Ovary (tissue), 9 donors: ENCODE measurements around the gene CTNND2. TPM values are rescaled to one million over a fixed set of nuclear protein-coding genes. Genes with fewer than 3 reads are reported as not detected.

ENCODE experiments used
- DNase-seq, 5 donors: peaks; one replicate each; pipeline ENCODE4 v3.0.0-alpha.2; 2019 to 2020
- H3K27ac ChIP-seq, 2 donors: fragments of 200-600 bp; one replicate each; pipeline versions ENCODE4 v1.5.1 to v1.8.0; 2019 to 2022
- H3K27me3 ChIP-seq: fragments of 200-600 bp; one replicate; pipeline ENCODE4 v1.8.0; 2022
- H3K36me3 ChIP-seq: fragments of 200-600 bp; sonication (generic); one replicate; pipeline ENCODE4 v1.5.1; 2019
- H3K4me1 ChIP-seq: one replicate; pipeline ENCODE4 v1.8.1; 2013; ENCODE audit warnings: mild to moderate bottlenecking, moderate library complexity; ENCODE audit not compliant: insufficient read depth
- H3K4me3 ChIP-seq: fragments of 200-600 bp; sonication (generic); one replicate; pipeline ENCODE4 v1.5.1; 2017
- H3K9me3 ChIP-seq, 2 donors: fragments of 200-600 bp in 1 of 2; sonication (generic) in 1 of 2; one replicate each; pipeline versions ENCODE4 v1.5.1 to v1.8.1; 2013 to 2019; ENCODE audit warnings: mild to moderate bottlenecking in 1 of 2, moderate library complexity in 1 of 2
- EP300 ChIP-seq: sonication (generic); formaldehyde crosslinking; IDR thresholded peaks from one replicate; pipeline ENCODE4 v1.6.1; 2017; ENCODE audit warnings: antibody characterized with exemption
- POLR2A ChIP-seq: fragments of 450-650 bp; IDR thresholded peaks from one replicate; pipeline ENCODE4 v1.6.1; 2017; ENCODE audit warnings: antibody characterized with exemption, mild to moderate bottlenecking, moderate library complexity
- WGBS, 3 donors: extraction: QIAGEN DNeasy Blood & Tissue Kit in 1 of 3; methylation state at CpG; one replicate each; pipeline versions ENCODE4 v1.1.5 to v1.1.7; 2013 to 2017; 5-methylcytosine and 5-hydroxymethylcytosine counted together
- intact Hi-C, 4 donors: fragments of 100-400 bp; cut with DNase I; formaldehyde crosslinking; loops; one replicate each; pipeline versions ENCODE4 v1.11.0 to v1.15.1; 2022 to 2023
- polyA plus RNA-seq, 2 donors: library from polyadenylated mRNA; stranded (reverse); fragments of 200-250 nt in 1 of 2; fragments of 350-450 nt in 1 of 2; fragmentation: Illumina TruSeq in 1 of 2; extraction: RNeasy Lipid Tissue Mini Kit (QIAGEN cat#74804) in 1 of 2; gene quantifications; one replicate each; pipeline ENCODE4 v1.2.3, GENCODE V29; 2013 to 2014
- total RNA-seq, 7 donors: library from RNA; depleted of rRNA in 2 of 7; stranded (reverse); fragments of >200 nt in 2 of 7; fragmentation: NEBNext Ultra II Directional in 3 of 7; extraction: Animal tissue kit (Norgen Biotek cat#: 25700) in 3 of 7; gene quantifications; one replicate each; pipeline versions ENCODE4 v1.1.0 to v1.2.4, GENCODE V29; 2016 to 2023
- TF ChIP-seq, protein P1 (sequence below), 3 donors: fragments of 450-650 bp in 2 of 3; fragments of 200-600 bp in 1 of 3; IDR thresholded peaks; one replicate each; pipeline versions ENCODE4 v1.5.1 to v1.8.0; 2016 to 2022; ENCODE audit warnings: antibody characterized with exemption in 3 of 3, mild to moderate bottlenecking in 1 of 3
- donor health status: DM: no; HTN: no; CAD: no; lungs with moderate emphysema.
- donor health status: DM: no; HTN: no; CAD: no.
- donor health status: Bipolar disorder and iron deficiency.
- donor health status: DM: yes; HTN: yes; CAD: no.
- donor health status: DM: no; HTN: no; CAD: no.
- donor health status: DM: yes; HTN: yes; CAD: no.

Gene CTNND2
- total and polyA plus RNA-seq, 9 donors, result 0.52 to 13.2 (median 2.3) TPM

DNA sequence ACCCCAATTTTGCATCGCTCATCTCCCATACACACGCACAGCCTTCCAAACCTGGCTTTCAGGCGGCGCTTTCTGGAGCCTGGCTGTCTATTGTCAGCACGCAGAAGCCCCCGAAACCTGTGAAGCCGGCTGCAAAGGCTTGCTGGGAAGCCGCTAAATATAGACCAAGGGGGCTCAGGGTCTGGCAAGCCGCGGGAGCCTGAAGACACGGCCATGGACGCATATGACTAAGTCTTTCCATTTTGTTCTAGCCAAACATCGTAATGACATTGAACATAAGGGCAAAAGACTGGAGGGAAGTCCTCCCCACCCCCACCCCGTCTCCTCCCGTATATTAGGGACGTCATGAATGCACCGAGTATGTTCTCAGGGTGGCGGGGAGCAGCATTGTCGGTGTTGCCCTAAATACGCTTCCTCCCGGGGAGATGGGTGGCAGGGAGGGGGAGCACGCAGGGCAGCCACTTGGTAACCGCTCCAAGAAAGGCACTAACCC is 1.1 kb downstream of the CTNND2 start:
- H3K27me3 ChIP-seq, result no peaks in the 10 kb centered on the region
- peak in 1 of 5 donors; percentile 9 for DNase-seq
- intact Hi-C loops, result no loop called here
- no peaks in the 10 kb centered on the region for H3K9me3 ChIP-seq
- H3K4me1 ChIP-seq, result no peaks in the 10 kb centered on the region
- no peak overlapping the region for H3K27ac ChIP-seq
- H3K4me3 ChIP-seq, result no peak overlapping the region
- H3K36me3 ChIP-seq, result no peaks in the 10 kb centered on the region
- WGBS, 3 donors, result 1 to 3% (median 1%) methylated on average over 23 of the region's 23 CpGs
- TF ChIP-seq, protein P1, sequence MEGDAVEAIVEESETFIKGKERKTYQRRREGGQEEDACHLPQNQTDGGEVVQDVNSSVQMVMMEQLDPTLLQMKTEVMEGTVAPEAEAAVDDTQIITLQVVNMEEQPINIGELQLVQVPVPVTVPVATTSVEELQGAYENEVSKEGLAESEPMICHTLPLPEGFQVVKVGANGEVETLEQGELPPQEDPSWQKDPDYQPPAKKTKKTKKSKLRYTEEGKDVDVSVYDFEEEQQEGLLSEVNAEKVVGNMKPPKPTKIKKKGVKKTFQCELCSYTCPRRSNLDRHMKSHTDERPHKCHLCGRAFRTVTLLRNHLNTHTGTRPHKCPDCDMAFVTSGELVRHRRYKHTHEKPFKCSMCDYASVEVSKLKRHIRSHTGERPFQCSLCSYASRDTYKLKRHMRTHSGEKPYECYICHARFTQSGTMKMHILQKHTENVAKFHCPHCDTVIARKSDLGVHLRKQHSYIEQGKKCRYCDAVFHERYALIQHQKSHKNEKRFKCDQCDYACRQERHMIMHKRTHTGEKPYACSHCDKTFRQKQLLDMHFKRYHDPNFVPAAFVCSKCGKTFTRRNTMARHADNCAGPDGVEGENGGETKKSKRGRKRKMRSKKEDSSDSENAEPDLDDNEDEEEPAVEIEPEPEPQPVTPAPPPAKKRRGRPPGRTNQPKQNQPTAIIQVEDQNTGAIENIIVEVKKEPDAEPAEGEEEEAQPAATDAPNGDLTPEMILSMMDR (IDR thresholded peaks at IDR 0.05), result no peak
- TF ChIP-seq POLR2A, result no peak
- no peak for TF ChIP-seq EP300

- no peaks in the 10 kb centered on the region for H3K9me3 ChIP-seq
- TF ChIP-seq POLR2A (no peak), EP300 (no peak)
- TF ChIP-seq, protein P1 (IDR thresholded peaks at IDR 0.05), result no peak
- no peak for DNase-seq
- no peak overlapping the region for H3K27ac ChIP-seq
- H3K4me1 ChIP-seq, result no peaks in the 10 kb centered on the region
- H3K36me3 ChIP-seq, result no peaks in the 10 kb centered on the region
- H3K27me3 ChIP-seq, result no peaks in the 10 kb centered on the region
- intact Hi-C loops, result no loop called here
- no peak overlapping the region for H3K4me3 ChIP-seq
- 63 to 68% (median 66%) methylated on average over 8 of the region's 8 CpGs for WGBS, 3 donors
Measured at GRCh38 chr5:11902201-11902619, 2.0 kb downstream of the CTNND2 start.

DNA sequence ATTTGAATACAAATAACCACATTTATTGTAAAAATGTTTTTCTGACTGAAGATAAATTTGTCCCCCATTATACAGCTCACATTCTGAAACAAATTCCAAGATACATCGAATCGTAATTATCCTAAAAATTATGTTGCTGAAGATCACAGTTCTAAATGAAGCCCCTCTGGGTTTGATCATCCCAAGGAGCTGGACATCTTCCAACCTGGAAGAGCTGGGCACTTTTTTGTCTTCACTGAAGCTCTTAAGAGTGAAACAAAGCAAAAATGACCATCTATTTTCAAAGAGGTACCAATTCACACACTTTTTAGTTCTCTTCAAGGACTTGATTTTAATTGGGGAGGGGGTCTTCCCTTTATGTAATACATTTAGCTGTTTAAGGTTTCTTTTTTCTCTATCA is 5.5 kb downstream of the CTNND2 start:
- no peak for TF ChIP-seq EP300
- TF ChIP-seq POLR2A, result no peak
- TF ChIP-seq, protein P1 (IDR thresholded peaks at IDR 0.05), result no peak
- Histone ChIP-seq H3K4me3 (no peak overlapping the region), H3K27me3 (no peaks in the 10 kb centered on the region), H3K27ac (no peak overlapping the region), H3K4me1 (no peaks in the 10 kb centered on the region), H3K9me3 (no peaks in the 10 kb centered on the region), H3K36me3 (no peaks in the 10 kb centered on the region)
- 71 to 79% (median 76%) methylated on average over 2 of the region's 2 CpGs for WGBS, 3 donors
- DNase-seq, result no peak
- intact Hi-C loops, result no loop called here

- Histone ChIP-seq H3K9me3 (no peaks in the 10 kb centered on the region), H3K27me3 (no peaks in the 10 kb centered on the region), H3K36me3 (no peaks in the 10 kb centered on the region), H3K27ac (no peak overlapping the region), H3K4me3 (no peak overlapping the region), H3K4me1 (no peaks in the 10 kb centered on the region)
- TF ChIP-seq, protein P1 (IDR thresholded peaks at IDR 0.05), result no peak
- TF ChIP-seq POLR2A, result no peak
- intact Hi-C loops, result no loop called here
- no peak for DNase-seq
Measured at GRCh38 chr5:11897781-11898180, 6.5 kb downstream of the CTNND2 start.
